ENCODE data around the gene CEP85.

The CEP85 gene

DNA sequence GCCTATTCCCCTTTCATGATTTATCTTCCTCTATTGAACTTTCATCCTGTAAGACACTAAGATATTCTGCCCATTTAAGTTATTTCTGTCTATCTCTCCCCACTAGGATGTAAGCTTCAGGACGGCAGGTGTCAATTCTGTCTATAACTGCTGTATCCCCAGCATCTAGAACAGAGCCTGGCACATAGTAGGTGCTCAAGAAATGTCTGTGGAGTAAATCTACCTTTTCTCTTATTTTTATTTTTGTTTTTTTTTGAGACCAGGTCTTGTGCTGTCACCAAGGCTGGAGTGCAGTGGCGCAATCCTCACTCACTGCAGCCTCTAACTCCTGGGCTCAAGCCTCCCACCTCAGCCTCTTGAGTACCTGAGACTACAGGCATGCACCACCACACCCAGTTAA lies 89.4 kb downstream of the CEP85 start:
- intact Hi-C loops (cut with DNase I): loop anchor here (5.0 to 10.0 kb wide), 2 partner anchors 46 to 219 kb away; no protein-coding TSS in a partner anchor
- no peak for DNase-seq

DNA sequence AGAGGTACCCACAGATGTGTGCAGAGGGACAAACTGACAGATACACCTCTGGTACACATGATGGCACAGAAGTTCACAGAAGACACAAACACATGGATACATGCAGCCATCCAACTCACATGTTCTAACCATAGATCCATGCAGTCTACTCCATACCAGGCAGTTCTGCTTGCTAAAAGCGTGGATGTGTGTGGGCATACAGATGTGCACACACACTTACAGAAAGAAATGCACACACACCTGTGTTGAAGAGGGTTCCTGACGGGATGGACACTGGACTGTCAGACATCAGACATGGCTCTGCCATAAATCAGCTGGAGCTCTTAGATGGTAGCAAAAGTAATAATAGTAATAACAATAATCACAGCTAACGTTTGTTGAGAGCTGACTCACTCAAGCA lies 90.5 kb downstream of the CEP85 start:
- intact Hi-C loops (cut with DNase I): loop anchor here (5.0 to 10.0 kb wide), 2 partner anchors 47 to 220 kb away; no protein-coding TSS in a partner anchor

DNA sequence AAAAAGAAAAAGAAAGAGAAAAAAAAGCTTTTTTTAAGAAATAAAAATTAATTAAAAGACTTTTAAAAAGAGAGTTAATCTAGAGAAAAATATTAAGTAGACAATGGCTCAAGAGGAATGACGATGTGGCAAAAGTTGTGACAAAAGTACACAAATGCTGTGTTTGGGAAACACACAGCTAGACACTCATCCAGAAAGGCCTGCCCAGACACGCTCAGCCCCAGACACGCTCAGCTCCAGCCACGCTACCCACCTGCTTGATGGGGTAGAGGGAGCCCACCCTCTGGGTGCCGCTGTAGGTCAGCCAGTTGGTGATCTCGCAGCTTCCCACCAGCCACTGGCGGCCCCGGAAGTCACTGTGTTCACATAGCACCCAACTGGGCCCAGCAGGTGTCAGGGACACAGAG lies 94.0 kb downstream of the CEP85 start:
- no peak for DNase-seq
- intact Hi-C loops (cut with DNase I): loop anchor here (10.0 kb wide), 1 partner anchor 223 kb away; no protein-coding TSS in a partner anchor

More for the DNA sequence above, 90.5 kb downstream of the CEP85 start:
- no peak for DNase-seq

All from head of caudate nucleus (tissue), 42 donors.